ENCODE results near the gene ITPR3. TPM values are rescaled to one million over a fixed set of nuclear protein-coding genes. Genes with fewer than 3 reads are reported as not detected.

The ITPR3 gene
- total and polyA plus RNA-seq, 2 of the 13 experiments (the other 11 are each of a cell fraction or from before 2014, with no cell fraction given), result 3.8 to 21.4 TPM

DNA sequence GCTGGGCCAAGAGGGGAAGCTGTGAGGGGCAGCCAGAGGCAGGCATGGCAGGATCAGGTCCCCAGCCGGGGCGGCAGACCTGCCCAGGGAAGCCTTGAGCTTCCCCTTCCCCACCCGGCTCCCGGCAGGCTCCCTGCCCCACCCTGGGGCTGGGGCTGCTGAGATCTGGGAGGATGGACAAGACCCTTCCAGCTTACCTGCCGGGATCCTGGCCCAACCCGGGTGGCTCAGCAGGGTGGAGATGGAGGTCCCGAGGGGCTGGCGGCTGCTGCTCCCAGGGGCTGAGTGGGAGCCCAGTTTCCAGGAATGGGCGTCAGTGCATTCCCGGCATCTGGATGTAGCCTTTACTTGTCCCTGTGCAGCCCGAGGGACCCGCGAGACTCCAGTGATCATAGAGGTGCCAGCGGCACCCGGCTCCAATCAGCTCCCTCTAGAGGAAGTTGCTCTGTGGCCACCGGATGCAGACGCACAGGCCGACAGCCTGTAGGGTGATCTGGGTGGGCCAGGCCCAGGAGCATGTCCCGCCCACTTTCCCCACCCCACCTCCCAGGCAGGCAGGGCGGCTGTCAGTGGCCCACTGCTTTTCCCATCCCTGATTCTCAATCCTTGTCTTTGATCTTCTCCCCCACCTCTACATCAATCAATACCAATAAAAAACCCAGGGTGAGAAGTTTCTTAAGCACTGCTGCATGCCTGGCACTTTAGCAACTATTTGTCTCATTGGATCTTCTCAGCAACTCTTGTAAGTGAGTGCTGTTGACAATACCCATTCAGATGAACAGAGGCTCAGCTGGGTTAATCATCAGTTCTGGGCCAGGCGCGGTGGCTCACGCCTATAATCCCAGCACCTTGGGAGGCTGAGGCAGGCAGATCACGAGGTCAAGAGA, 41.1 kb upstream of the ITPR3 start, which contains the start of gene BAK1 (continued):
- TF ChIP-seq ZNF574 (CRISPR knock-in tag; IDR thresholded peaks at IDR 0.05) (peak; percentile 99), ZNF713 (CRISPR knock-in tag; IDR thresholded peaks at IDR 0.05) (0 out of 2 replicates have a peak, but pooled peaks have one; percentile 18), MXD3 (CRISPR knock-in tag; IDR thresholded peaks at IDR 0.05) (no peak; the same call in none of the 2 replicates), HDAC1 (CRISPR knock-in tag; IDR thresholded peaks at IDR 0.05) (peak; percentile 58), TFDP1 (CRISPR knock-in tag; IDR thresholded peaks at IDR 0.05; ENCODE audit: borderline replicate concordance) (peak; percentile 34; the same call in 1 of the 2 replicates), ZSCAN20 (CRISPR knock-in tag; IDR thresholded peaks at IDR 0.05; ENCODE audit: borderline replicate concordance) (no peak), JDP2 (CRISPR knock-in tag; IDR thresholded peaks at IDR 0.05; ENCODE audit: borderline replicate concordance) (no peak), ZBTB2 (CRISPR knock-in tag; IDR thresholded peaks at IDR 0.05; ENCODE audit: low read depth) (no peak), FOXK1 (CRISPR knock-in tag; IDR thresholded peaks at IDR 0.05; ENCODE audit: borderline replicate concordance, low read depth) (peak; percentile 71), XBP1 (CRISPR knock-in tag; IDR thresholded peaks at IDR 0.05) (no peak), ATF7 (IDR thresholded peaks at IDR 0.05) (no peak), ATF7 (CRISPR knock-in tag; IDR thresholded peaks at IDR 0.05) (no peak), PHF20 (CRISPR knock-in tag; IDR thresholded peaks at IDR 0.05) (peak; percentile 80), HES4 (CRISPR knock-in tag; IDR thresholded peaks at IDR 0.05; ENCODE audit: borderline replicate concordance) (no peak), ZSCAN30 (CRISPR knock-in tag; IDR thresholded peaks at IDR 0.05) (no peak), ZNF563 (CRISPR knock-in tag; IDR thresholded peaks at IDR 0.05) (no peak)
- TF ChIP-seq, protein P1, sequence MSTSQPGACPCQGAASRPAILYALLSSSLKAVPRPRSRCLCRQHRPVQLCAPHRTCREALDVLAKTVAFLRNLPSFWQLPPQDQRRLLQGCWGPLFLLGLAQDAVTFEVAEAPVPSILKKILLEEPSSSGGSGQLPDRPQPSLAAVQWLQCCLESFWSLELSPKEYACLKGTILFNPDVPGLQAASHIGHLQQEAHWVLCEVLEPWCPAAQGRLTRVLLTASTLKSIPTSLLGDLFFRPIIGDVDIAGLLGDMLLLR (CRISPR knock-in tag; IDR thresholded peaks at IDR 0.05), result no peak
- TF ChIP-seq, protein P2, sequence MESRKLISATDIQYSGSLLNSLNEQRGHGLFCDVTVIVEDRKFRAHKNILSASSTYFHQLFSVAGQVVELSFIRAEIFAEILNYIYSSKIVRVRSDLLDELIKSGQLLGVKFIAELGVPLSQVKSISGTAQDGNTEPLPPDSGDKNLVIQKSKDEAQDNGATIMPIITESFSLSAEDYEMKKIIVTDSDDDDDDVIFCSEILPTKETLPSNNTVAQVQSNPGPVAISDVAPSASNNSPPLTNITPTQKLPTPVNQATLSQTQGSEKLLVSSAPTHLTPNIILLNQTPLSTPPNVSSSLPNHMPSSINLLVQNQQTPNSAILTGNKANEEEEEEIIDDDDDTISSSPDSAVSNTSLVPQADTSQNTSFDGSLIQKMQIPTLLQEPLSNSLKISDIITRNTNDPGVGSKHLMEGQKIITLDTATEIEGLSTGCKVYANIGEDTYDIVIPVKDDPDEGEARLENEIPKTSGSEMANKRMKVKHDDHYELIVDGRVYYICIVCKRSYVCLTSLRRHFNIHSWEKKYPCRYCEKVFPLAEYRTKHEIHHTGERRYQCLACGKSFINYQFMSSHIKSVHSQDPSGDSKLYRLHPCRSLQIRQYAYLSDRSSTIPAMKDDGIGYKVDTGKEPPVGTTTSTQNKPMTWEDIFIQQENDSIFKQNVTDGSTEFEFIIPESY (CRISPR knock-in tag; IDR thresholded peaks at IDR 0.05), result peak; percentile 36; the same call in 1 of the 2 replicates
- TF ChIP-seq, protein P3, sequence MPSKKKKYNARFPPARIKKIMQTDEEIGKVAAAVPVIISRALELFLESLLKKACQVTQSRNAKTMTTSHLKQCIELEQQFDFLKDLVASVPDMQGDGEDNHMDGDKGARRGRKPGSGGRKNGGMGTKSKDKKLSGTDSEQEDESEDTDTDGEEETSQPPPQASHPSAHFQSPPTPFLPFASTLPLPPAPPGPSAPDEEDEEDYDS (CRISPR knock-in tag; IDR thresholded peaks at IDR 0.05), result peak; percentile 72

All from HepG2 (cell line).